Measurements from ENCODE around the gene SNCG. TPM values are rescaled to one million over a fixed set of nuclear protein-coding genes. Genes with fewer than 3 reads are reported as not detected.

Gene SNCG
- total and polyA plus RNA-seq, 2 donors (not counting 1 experiment from before 2014, with no cell fraction given), result not detected

GRCh38 chr10:86929468-86930380 lies 28.7 kb upstream of the SNCG start:
- Histone ChIP-seq H3K27me3 (replicated peaks in 1 of 4; ENCODE audit: control extremely low read depth in 1 of 4, control insufficient read depth in 3 of 4, insufficient read depth in 4 of 4, low read length in 3 of 4) (no peaks in the 10 kb centered on the region), H3K9me3 (ENCODE audit: control extremely low read depth in 1 of 3, control insufficient read depth in 2 of 3, insufficient read depth in 1 of 3, low read length in 2 of 3) (no peaks in the 10 kb centered on the region), H2AFZ (ENCODE audit: insufficient read depth, low read depth, low read length, poor library complexity, severe bottlenecking) (no peak overlapping the region), H4K20me1 (ENCODE audit: control insufficient read depth, insufficient read depth, low read length, poor library complexity, severe bottlenecking) (no peaks in the 10 kb centered on the region), H3K4me2 (replicated peaks; ENCODE audit: low read depth, low read length, poor library complexity, severe bottlenecking) (no peak overlapping the region), H3K36me3 (replicated peaks in 1 of 2; ENCODE audit: control extremely low read depth in 1 of 2, control insufficient read depth in 1 of 2, extremely low read depth in 1 of 2, insufficient read depth in 2 of 2, low read length in 1 of 2) (no peaks in the 10 kb centered on the region), H3K4me3 (ENCODE audit: control extremely low read depth in 1 of 5, extremely low read depth in 1 of 5, insufficient read depth in 1 of 5, low read depth in 2 of 5, low read length in 4 of 5) (no peak overlapping the region), H3K27ac (ENCODE audit: low read length in 2 of 2) (no peak overlapping the region), H3K79me2 (ENCODE audit: control insufficient read depth, insufficient read depth, low read length) (no peaks in the 10 kb centered on the region), H3K9ac (ENCODE audit: low read length) (no peak overlapping the region), H3K4me1 (ENCODE audit: control insufficient read depth in 2 of 2, insufficient read depth in 2 of 2, low read length in 2 of 2) (no peaks in the 10 kb centered on the region)
- Mint-ChIP-seq H3K27me3 (no peaks in the 10 kb centered on the region), H3K4me3 (no peak overlapping the region), H3K4me1 (no peaks in the 10 kb centered on the region), H3K9me3 (ENCODE audit: insufficient read depth) (no peaks in the 10 kb centered on the region), H3K27ac (no peak overlapping the region)
- intact Hi-C loops (cut with micrococcal nuclease), result loop anchor here (10.0 kb wide), 1 partner anchor 575 kb away; the partner anchor contains the start of gene MINPP1
- WGBS (ENCODE audit: insufficient coverage), result 97% methylated on average over 9 of the region's 15 CpGs
- TF ChIP-seq EZH2 (IDR thresholded peaks at IDR 0.05; ENCODE audit: borderline replicate concordance, insufficient read depth, low read depth, low read length, poor library complexity, severe bottlenecking), result no peak
- TF ChIP-seq, protein P1, sequence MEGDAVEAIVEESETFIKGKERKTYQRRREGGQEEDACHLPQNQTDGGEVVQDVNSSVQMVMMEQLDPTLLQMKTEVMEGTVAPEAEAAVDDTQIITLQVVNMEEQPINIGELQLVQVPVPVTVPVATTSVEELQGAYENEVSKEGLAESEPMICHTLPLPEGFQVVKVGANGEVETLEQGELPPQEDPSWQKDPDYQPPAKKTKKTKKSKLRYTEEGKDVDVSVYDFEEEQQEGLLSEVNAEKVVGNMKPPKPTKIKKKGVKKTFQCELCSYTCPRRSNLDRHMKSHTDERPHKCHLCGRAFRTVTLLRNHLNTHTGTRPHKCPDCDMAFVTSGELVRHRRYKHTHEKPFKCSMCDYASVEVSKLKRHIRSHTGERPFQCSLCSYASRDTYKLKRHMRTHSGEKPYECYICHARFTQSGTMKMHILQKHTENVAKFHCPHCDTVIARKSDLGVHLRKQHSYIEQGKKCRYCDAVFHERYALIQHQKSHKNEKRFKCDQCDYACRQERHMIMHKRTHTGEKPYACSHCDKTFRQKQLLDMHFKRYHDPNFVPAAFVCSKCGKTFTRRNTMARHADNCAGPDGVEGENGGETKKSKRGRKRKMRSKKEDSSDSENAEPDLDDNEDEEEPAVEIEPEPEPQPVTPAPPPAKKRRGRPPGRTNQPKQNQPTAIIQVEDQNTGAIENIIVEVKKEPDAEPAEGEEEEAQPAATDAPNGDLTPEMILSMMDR (IDR thresholded peaks at IDR 0.05), result no peak
- ATAC-seq (ENCODE audit: low read depth), result no peak
- DNase-seq, result no peak
- ChIA-PET CTCF (no interaction called here), POLR2A (no interaction called here)

DNA sequence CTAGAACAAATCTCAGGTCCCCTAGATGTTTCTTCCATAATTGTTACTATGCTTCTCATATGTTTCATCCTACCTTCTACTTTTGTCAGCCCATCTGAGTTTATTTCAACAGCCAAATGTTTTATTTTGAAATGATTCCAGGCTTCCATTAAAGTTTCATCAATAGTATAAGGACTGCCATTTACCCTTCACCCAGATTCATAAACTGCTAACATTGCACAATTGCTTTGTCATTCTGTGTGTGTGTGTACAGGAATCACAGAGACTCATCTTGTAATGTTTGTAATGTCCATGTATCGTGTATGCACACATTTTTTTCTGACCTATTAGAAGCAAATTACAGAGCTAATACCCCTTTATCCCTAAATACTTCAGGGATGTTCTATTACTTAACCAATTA lies 26.5 kb upstream of the SNCG start:
- no peaks in the 10 kb centered on the region for H3K27me3 ChIP-seq (replicated peaks in 1 of 4; ENCODE audit: control extremely low read depth in 1 of 4, control insufficient read depth in 3 of 4, insufficient read depth in 4 of 4, low read length in 3 of 4)
- no peaks in the 10 kb centered on the region for H4K20me1 ChIP-seq (ENCODE audit: control insufficient read depth, insufficient read depth, low read length, poor library complexity, severe bottlenecking)
- no peak overlapping the region for H3K27ac ChIP-seq (ENCODE audit: low read length in 2 of 2)
- no peak overlapping the region for H3K9ac ChIP-seq (ENCODE audit: low read length)
- no peak overlapping the region for H3K4me2 ChIP-seq (replicated peaks; ENCODE audit: low read depth, low read length, poor library complexity, severe bottlenecking)
- WGBS (ENCODE audit: insufficient coverage), result no CpG with 5 or more reads among the region's 1 CpG
- Mint-ChIP-seq H3K4me1 (no peaks in the 10 kb centered on the region), H3K27ac (no peak overlapping the region), H3K4me3 (no peak overlapping the region), H3K27me3 (no peaks in the 10 kb centered on the region), H3K9me3 (ENCODE audit: insufficient read depth) (no peaks in the 10 kb centered on the region)
- H3K79me2 ChIP-seq (ENCODE audit: control insufficient read depth, insufficient read depth, low read length), result no peaks in the 10 kb centered on the region
- ChIA-PET POLR2A (no interaction called here), CTCF (interaction anchor here (0.6 to 1.0 kb wide), 3 partner anchors 9 to 744 kb away, joined by 3 to 4 read pairs (median 4); no protein-coding TSS in a partner anchor)
- ATAC-seq (ENCODE audit: low read depth), result no peak
- no peak overlapping the region for H3K4me3 ChIP-seq (ENCODE audit: control extremely low read depth in 1 of 5, extremely low read depth in 1 of 5, insufficient read depth in 1 of 5, low read depth in 2 of 5, low read length in 4 of 5)
- H3K9me3 ChIP-seq (ENCODE audit: control extremely low read depth in 1 of 3, control insufficient read depth in 2 of 3, insufficient read depth in 1 of 3, low read length in 2 of 3), result no peaks in the 10 kb centered on the region
- intact Hi-C loops (cut with micrococcal nuclease), result loop anchor here (10.0 kb wide), 1 partner anchor 573 kb away; the partner anchor contains the start of gene MINPP1
- no peaks in the 10 kb centered on the region for H3K4me1 ChIP-seq (ENCODE audit: control insufficient read depth in 2 of 2, insufficient read depth in 2 of 2, low read length in 2 of 2)
- H3K36me3 ChIP-seq (replicated peaks in 1 of 2; ENCODE audit: control extremely low read depth in 1 of 2, control insufficient read depth in 1 of 2, extremely low read depth in 1 of 2, insufficient read depth in 2 of 2, low read length in 1 of 2), result no peaks in the 10 kb centered on the region
- no peak for TF ChIP-seq EZH2 (IDR thresholded peaks at IDR 0.05; ENCODE audit: borderline replicate concordance, insufficient read depth, low read depth, low read length, poor library complexity, severe bottlenecking)
- TF ChIP-seq, protein P1 (IDR thresholded peaks at IDR 0.05), result no peak
- no peak overlapping the region for H2AFZ ChIP-seq (ENCODE audit: insufficient read depth, low read depth, low read length, poor library complexity, severe bottlenecking)
- DNase-seq, result no peak

All from B cell (primary cell).